PC-3 (cell line): ENCODE results near the gene ARHGAP32. TPM values are rescaled to one million over a fixed set of nuclear protein-coding genes. Genes with fewer than 3 reads are reported as not detected.

ENCODE experiments used
- ATAC-seq: fragments of 200-7000 bp; cut with Tn5 transposase; 2 replicates; pipeline ENCODE4 v1.9.1; 2020; ENCODE audit warnings: mild to moderate bottlenecking, moderate library complexity
- BruUV-seq: library from RNA; stranded (reverse); fragments of 400-500 nt; replicated peaks from 2 replicates; lab custom pipeline; 2021; lab: Mats Ljungman, UMichigan
- CTCF ChIA-PET: fragments of 300-600 bp; sonication (Branson Sonifier 250); formaldehyde crosslinking; loops from one replicate; lab custom pipeline; 2022; ENCODE audit warnings: antibody characterized with exemption; lab: Charles Lee
- POLR2A ChIA-PET: fragments of 300-600 bp; sonication (Branson Sonifier 250); formaldehyde crosslinking; loops from one replicate; lab custom pipeline; 2022; ENCODE audit warnings: antibody characterized with exemption; ENCODE audit not compliant: unreplicated experiment; lab: Charles Lee
- DNase-seq: peaks from one replicate; pipeline ENCODE4 v3.0.0-alpha.2; 2015
- H2AFZ ChIP-seq: fragments of 300-600 bp; sonication (generic); 2 replicates; pipeline ENCODE4 v1.6.0; 2016; ENCODE audit warnings: antibody characterized with exemption, low read length
- H3F3A ChIP-seq: fragments of 300-600 bp; sonication (generic); one replicate; pipeline ENCODE4 v1.6.0; 2017; ENCODE audit warnings: antibody characterized with exemption, low read length, control low read depth, mild to moderate bottlenecking; ENCODE audit not compliant: unreplicated experiment
- H3K27ac ChIP-seq: fragments of 300-600 bp; sonication (generic); 2 replicates; pipeline ENCODE4 v1.5.1; 2016; ENCODE audit warnings: mild to moderate bottlenecking, low read length
- H3K27me3 ChIP-seq: fragments of 300-600 bp; sonication (generic); 2 replicates; pipeline ENCODE4 v1.6.1; 2016; ENCODE audit warnings: low read length, mixed read lengths
- H3K36me3 ChIP-seq: fragments of 300-600 bp; sonication (generic); 2 replicates; pipeline ENCODE4 v1.6.1; 2016; ENCODE audit warnings: low read depth, mixed run types, low read length, mixed read lengths
- H3K4me1 ChIP-seq: fragments of 300-600 bp; sonication (generic); 2 replicates; pipeline ENCODE4 v1.5.1; 2016; ENCODE audit warnings: low read length; ENCODE audit not compliant: insufficient read depth
- H3K4me2 ChIP-seq: fragments of 300-600 bp; sonication (generic); 2 replicates; pipeline ENCODE4 v1.6.0; 2016; ENCODE audit warnings: low read length
- H3K4me3 ChIP-seq: fragments of 300-600 bp; sonication (generic); 2 replicates; pipeline ENCODE4 v1.5.1; 2016; ENCODE audit warnings: mild to moderate bottlenecking, low read length, mixed read lengths
- H3K79me2 ChIP-seq: fragments of 300-600 bp; sonication (generic); 2 replicates; pipeline ENCODE4 v1.6.1; 2017; ENCODE audit warnings: low read length, mixed read lengths
- H3K9ac ChIP-seq: fragments of 300-600 bp; sonication (generic); 2 replicates; pipeline ENCODE4 v1.6.0; 2016; ENCODE audit warnings: mild to moderate bottlenecking, low read length
- H3K9me2 ChIP-seq: fragments of 300-600 bp; sonication (generic); replicated peaks from 2 replicates; pipeline ENCODE4 v1.6.1; 2016; ENCODE audit warnings: mixed run types, low read length, mixed read lengths
- H3K9me3 ChIP-seq: fragments of 300-600 bp; sonication (generic); 2 replicates; pipeline ENCODE4 v1.6.1; 2016; ENCODE audit warnings: low read length, mixed read lengths
- H4K20me1 ChIP-seq: fragments of 300-600 bp; sonication (generic); 2 replicates; pipeline ENCODE4 v1.6.1; 2016; ENCODE audit warnings: low read length, mixed read lengths
- EZH2 ChIP-seq: fragments of 300-600 bp; sonication (generic); IDR thresholded peaks from one replicate; pipeline ENCODE4 v1.6.1; 2017; ENCODE audit warnings: antibody characterized with exemption, mild to moderate bottlenecking, low read length; ENCODE audit not compliant: unreplicated experiment
- EZH2phosphoT487 ChIP-seq: fragments of 300-600 bp; sonication (generic); IDR thresholded peaks from 2 replicates; pipeline ENCODE4 v1.6.1; 2018; ENCODE audit warnings: mild to moderate bottlenecking, antibody characterized with exemption, low read length, borderline replicate concordance
- intact Hi-C: fragments of 100-400 bp; cut with micrococcal nuclease; formaldehyde crosslinking; loops from 2 replicates; pipeline ENCODE4 v1.9.0; 2023
- total RNA-seq: library from RNA; depleted of rRNA; stranded (reverse); fragments of >200 nt; gene quantifications from 2 replicates; pipeline ENCODE4 v1.2.3, GENCODE V29; 2014
- TF ChIP-seq, protein P1 (sequence below): fragments of 300-600 bp; sonication (generic); conservative IDR thresholded peaks from 2 replicates; pipeline ENCODE4 v1.5.1; 2017; ENCODE audit warnings: antibody characterized with exemption, low read depth, mild to moderate bottlenecking, low read length

The ARHGAP32 gene
- total RNA-seq, 1 experiment from 2014 or later = 13.7 TPM

- Histone ChIP-seq H3K9me2 (no peaks in the 10 kb centered on the region), H3K9ac (no peak overlapping the region), H3K4me1 (no peaks in the 10 kb centered on the region), H3K4me3 (no peak overlapping the region), H3K4me2 (no peak overlapping the region), H3K27ac (no peak overlapping the region), H3K36me3 (no peaks in the 10 kb centered on the region), H2AFZ (no peak overlapping the region), H3K27me3 (no peaks in the 10 kb centered on the region), H3F3A (no peaks in the 10 kb centered on the region), H3K79me2 (no peaks in the 10 kb centered on the region), H3K9me3 (no peaks in the 10 kb centered on the region), H4K20me1 (no peaks in the 10 kb centered on the region)
- DNase-seq (no peak), ATAC-seq (no peak)
- no TSS peak for BruUV-seq
- intact Hi-C loops = no loop called here
- CTCF ChIA-PET = no interaction called here
- POLR2A ChIA-PET = no interaction called here
- TF ChIP-seq EZH2phosphoT487 = no peak
- TF ChIP-seq, protein P1, sequence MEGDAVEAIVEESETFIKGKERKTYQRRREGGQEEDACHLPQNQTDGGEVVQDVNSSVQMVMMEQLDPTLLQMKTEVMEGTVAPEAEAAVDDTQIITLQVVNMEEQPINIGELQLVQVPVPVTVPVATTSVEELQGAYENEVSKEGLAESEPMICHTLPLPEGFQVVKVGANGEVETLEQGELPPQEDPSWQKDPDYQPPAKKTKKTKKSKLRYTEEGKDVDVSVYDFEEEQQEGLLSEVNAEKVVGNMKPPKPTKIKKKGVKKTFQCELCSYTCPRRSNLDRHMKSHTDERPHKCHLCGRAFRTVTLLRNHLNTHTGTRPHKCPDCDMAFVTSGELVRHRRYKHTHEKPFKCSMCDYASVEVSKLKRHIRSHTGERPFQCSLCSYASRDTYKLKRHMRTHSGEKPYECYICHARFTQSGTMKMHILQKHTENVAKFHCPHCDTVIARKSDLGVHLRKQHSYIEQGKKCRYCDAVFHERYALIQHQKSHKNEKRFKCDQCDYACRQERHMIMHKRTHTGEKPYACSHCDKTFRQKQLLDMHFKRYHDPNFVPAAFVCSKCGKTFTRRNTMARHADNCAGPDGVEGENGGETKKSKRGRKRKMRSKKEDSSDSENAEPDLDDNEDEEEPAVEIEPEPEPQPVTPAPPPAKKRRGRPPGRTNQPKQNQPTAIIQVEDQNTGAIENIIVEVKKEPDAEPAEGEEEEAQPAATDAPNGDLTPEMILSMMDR = no peak
- TF ChIP-seq EZH2 = no peak
These were observed 22.7 kb upstream of the ARHGAP32 start for GRCh38 chr11:129214710-129215295.

DNA sequence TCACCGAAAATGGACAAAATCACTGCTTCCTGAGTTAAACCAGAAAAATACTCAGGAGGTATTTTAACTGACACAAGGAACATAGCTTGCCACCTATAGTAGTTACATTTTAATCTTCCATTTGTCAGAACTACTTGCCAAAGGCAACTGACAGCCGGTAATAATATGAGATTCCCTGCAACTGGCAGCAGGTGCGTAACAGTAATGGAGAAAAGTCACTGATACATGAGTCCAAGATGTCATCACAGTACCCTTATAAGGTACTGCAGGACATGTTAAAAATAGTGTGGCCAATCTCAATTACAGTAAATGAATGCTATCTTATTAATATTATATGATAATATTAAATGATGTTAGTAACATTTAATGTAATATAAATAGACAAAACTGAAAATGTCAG is 21.1 kb upstream of the ARHGAP32 start:
- DNase-seq (no peak), ATAC-seq (no peak)
- no peaks in the 10 kb centered on the region for H3K9me2 ChIP-seq
- H3K9ac ChIP-seq = no peak overlapping the region
- H3K4me2 ChIP-seq = no peak overlapping the region
- no TSS peak for BruUV-seq
- H4K20me1 ChIP-seq = no peaks in the 10 kb centered on the region
- TF ChIP-seq EZH2 = no peak
- TF ChIP-seq, protein P1 = no peak
- no peak for TF ChIP-seq EZH2phosphoT487
- H3K36me3 ChIP-seq = no peaks in the 10 kb centered on the region
- ChIA-PET POLR2A (no interaction called here), CTCF (no interaction called here)
- no peaks in the 10 kb centered on the region for H3K4me1 ChIP-seq
- no peaks in the 10 kb centered on the region for H3K79me2 ChIP-seq
- no peaks in the 10 kb centered on the region for H3K9me3 ChIP-seq
- H2AFZ ChIP-seq = no peak overlapping the region
- no peak overlapping the region for H3K4me3 ChIP-seq
- no peaks in the 10 kb centered on the region for H3K27me3 ChIP-seq
- no peak overlapping the region for H3K27ac ChIP-seq
- no peaks in the 10 kb centered on the region for H3F3A ChIP-seq
- intact Hi-C loops = no loop called here

GRCh38 chr11:129211397-129211796 is 19.3 kb upstream of the ARHGAP32 start:
- Histone ChIP-seq H3K27ac (no peak overlapping the region), H3F3A (no peaks in the 10 kb centered on the region), H3K4me2 (no peak overlapping the region), H3K9me2 (no peaks in the 10 kb centered on the region), H3K9me3 (no peaks in the 10 kb centered on the region), H3K9ac (no peak overlapping the region), H4K20me1 (no peaks in the 10 kb centered on the region), H3K4me3 (no peak overlapping the region), H3K36me3 (no peaks in the 10 kb centered on the region), H3K27me3 (no peaks in the 10 kb centered on the region), H3K79me2 (no peaks in the 10 kb centered on the region), H2AFZ (no peak overlapping the region), H3K4me1 (no peaks in the 10 kb centered on the region)
- no peak for DNase-seq
- BruUV-seq = no TSS peak
- TF ChIP-seq EZH2 = no peak
- no peak for TF ChIP-seq EZH2phosphoT487
- TF ChIP-seq, protein P1 = no peak
- CTCF ChIA-PET = no interaction called here
- POLR2A ChIA-PET = no interaction called here
- intact Hi-C loops = no loop called here
- no peak for ATAC-seq
